HL-60/S4 treated with retinoic acid at 250 ng/mL for 4 days and 3 days (cell line): Measurements from ENCODE around the gene EPO.
"Not testable (repeated sequence)": the region's sequence is repeated elsewhere in the genome, so short reads cannot be mapped to it uniquely, and the experiment has no call there.

ENCODE experiments used
- in situ Hi-C: fragments of 300-500 bp; cut with MboI; formaldehyde crosslinking; loops from 2 replicates; pipeline ENCODE4 v1.7.0; 2022; ENCODE audit warnings: low sequenced_read_pairs

The EPO gene

DNA sequence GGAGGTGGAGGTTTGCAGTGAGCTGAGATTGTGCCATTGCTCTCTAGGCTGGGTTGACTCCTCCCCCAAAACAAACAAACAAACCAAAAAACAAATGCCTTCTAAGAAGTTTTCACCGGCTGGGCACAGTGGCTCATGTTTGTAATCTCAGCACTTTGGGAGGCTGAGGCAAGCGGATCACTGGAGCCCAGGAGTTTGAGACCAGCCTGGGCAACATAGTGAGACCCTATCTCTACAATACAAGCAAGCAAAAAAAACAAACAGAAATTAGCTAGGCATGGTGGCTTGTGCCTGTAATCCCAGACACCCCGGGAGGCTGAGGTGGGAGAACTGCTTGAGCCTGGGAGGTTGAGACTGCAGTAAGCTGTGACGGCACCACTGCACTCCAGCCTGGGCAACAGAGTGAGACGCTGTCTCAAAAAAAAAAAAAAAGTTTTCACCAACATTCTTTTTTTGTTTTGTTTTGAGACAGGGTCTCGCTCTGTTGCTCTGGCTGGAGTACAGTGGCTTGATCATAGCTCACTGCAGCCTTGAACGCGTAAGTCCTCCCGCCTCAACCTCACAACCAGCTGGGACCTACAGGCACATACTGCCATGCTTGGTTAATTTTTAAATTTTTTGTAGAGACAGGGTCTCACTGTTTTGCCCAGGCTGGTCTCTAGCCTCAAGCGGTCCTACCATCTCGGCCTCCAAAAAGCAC is 11.8 kb downstream of the EPO start:
- in situ Hi-C loops: no loop called here

DNA sequence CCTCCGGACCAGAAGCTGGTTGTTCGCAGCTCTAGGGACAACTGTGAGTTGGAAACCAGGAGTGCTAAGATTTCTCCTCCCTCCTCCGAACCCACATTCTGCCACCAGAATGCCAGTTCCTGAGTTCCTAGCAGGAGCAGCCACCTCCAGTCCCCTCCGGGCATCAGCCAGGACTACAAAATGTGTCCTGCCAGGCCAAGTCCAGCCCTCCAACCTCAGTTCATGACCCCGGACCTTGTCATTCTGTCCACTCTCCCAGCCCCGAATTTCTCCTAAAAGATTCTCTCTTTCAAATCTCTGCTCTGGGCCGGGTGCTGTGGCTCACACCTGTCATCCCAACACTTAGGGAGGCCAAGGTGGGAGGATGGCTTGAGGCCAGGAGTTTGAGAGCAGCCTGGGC is 15.5 kb downstream of the EPO start:
- in situ Hi-C loops: no loop called here

DNA sequence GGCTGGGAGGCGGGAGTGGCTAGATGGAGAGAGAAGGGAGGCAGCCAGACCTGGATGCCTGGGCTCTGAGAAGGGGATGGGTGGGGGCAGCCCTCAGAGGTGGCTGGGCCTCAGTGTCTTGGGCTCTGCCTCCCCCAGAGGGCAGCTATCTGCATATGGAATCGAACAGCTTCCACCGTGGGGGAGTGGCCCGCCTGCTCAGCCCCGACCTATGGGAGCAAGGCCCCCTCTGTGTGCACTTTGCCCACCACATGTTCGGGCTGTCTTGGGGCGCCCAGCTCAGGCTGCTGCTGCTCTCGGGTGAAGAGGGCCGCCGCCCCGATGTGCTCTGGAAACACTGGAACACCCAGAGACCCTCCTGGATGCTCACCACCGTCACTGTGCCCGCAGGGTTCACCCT is 16.4 kb downstream of the EPO start:
- in situ Hi-C loops: no loop called here

DNA sequence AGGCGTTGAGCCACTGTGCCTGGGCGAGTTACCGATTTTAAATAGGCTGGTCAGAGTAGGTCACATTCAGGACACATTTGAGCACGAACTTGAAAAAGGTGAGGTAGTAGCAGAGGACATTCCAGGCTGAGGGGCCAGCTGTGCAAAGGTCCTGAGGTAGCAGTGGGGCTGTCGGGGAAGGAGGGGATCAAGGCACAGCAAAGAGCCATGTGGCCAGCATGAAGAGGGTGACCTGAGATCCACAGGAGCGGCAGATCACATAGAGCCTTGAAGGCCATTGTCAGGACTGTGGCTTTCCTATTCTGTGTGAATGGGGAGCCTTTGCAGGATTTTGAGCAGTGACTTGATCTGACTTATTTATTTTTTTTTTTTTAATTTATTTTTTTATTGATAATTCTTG is 19.7 kb downstream of the EPO start:
- in situ Hi-C loops: no loop called here

DNA sequence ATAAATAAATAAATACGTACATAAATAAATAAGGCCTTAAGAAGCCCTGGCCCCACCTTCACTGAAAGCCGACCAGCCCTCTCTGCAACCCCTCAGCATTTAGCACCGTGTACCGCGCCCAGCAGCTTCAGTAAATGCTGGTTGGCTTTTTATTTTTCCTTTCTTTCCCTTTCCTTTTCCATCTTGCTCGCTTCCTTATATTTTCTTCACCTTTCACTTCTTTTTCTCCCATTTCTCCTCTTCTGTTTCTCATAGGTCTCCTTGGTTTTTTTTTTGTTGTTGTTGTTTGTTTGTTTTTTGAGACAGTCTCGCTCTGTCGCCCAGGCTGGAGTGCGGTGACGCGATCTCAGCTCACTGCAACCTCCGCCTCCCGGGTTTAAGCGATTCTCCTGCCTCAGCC is 24.3 kb downstream of the EPO start:
- in situ Hi-C loops: no loop called here

DNA sequence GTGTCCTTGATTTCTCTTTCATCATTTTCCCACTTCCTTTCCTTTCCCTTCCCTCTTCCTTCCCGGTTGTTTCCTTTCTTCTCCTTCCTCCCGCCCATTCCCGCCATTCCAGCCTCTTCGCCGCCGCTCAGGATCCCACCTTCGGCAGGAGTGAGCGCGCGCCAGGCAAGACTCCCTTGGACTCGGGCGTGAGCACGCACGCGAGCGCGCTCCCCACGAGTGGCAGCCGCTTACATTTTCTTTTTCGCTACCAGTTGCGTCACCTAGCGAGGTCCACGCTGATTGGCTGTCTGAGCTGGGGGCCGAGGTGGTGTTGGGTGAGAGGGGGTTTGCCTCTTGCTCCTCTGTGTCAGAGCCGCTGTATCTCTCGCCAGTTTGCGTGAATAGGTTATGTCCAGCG is 24.9 kb downstream of the EPO start:
- in situ Hi-C loops: no loop called here

DNA sequence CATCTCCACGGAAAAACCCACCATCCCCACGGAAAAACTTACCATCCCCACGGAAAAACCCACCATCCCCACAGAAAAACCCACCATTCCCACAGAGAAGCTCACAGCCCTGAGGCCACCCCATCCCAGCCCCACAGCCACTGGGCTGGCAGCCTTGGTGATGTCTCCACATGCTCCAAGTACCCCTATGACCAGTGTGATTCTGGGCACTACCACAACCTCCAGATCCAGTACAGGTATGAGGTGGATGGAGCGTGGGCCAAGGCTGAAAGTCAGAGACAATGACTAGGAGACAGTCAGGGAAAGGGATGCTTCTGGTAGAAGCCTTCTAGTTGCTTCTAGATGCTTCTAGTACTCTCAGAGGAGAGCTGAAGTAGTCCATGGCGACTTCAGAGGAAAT is 32.7 kb downstream of the EPO start:
- in situ Hi-C loops: no loop called here

DNA sequence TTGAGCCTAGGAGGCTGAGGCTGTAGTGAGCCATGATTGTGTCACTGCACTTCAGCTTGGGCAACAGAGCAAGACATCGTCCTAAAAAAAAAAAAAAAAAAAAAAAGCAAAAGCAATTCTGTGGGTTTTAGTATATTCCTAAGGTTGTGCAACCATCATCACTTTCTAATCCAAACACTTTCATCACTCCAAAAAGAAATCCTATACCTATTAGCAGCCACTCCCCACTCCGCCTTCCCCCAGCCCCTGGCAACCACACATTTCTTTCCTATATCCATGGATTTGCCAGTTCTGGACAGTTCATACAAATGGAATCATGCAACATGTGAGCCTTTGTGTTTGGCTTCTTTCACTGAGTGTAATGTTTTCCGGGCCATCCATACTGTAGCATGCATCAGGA is 33.5 kb downstream of the EPO start:
- in situ Hi-C loops: no loop called here

DNA sequence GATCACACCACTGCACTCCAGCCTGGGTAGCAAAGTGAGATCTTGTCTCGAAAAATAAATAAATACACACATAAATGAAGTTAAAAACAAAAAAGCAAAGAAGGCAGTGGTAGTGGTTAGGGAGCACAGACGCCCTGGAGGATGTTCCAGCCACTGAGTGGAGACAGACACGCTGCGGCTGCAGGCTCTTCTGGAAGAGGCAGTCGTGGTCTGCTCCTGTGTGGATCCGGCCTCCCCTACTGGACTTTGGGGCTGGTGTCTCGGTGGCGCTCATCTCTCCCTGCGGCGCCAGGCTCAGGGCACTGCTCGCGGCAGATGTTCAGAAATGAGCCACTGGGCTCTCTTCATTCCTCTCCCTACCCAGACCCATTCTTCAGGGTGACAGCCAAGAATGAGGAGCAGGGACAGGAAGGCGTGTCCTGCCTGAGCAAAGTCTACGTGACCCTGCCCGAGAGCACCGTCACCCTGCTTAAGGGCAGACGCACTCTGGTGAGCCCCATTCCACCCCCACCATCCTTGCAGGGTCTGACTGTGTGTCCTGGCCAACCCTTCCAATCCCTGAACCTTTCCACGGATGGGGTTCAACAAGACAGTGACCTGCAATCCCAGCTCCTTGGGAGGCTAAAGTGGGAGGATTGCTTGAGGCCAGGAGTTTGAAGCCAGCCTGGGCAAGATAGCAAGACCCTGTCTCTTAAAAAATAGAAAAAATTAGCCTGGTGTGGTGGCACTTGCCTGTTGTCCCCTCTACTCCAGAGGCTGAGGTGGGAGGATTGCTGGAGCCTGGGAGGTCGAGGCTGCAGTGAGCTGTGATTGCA is 39.3 kb downstream of the EPO start:
- in situ Hi-C loops: no loop called here

DNA sequence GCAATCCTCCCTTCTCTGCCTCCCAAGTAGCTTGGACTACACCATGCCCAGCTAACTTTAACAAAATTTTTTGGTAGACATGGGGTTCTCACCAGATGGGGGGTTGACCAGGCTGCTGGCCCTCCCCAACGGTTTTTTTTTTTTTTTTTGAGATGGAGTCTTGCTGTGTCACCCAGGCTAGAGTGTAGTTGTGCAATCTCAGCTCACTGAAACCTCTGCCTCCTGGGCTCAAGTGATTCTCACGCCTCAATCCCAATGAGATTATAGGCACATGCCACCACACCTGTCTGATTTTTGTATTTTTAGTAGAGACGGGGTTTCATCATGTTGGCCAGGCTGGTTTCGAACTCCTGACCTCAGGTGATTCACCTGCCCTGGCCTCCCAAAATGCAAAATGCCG is 42.6 kb downstream of the EPO start:
- in situ Hi-C loops: not testable (repeated sequence)

DNA sequence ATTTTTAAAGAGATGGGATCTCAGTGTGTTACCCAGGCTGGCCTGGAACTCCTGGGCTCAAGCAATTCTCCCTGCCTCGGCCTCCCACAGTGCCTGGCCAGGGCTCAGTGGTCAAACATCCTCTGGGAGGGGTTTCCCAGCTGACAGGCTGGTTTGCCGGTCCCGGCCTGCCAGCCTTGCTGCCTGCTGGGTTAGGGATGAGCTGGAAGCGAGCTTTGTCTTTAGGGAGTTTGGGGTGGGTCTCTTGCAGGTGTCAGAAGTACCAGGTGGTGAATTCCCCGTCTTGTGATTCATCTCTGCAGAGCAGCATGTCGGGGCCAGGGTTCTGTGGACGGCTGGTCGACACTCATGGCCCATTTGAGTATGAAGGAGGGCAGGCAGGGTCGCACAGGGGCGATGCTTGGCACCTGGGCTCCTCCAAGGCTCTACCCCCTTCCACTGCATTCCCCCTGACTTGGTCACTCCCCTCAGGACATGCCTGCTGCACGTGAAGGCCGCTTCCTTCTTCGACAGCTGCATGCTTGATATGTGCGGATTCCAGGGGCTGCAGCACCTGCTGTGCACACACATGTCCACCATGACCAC is 43.4 kb downstream of the EPO start:
- in situ Hi-C loops: no loop called here

DNA sequence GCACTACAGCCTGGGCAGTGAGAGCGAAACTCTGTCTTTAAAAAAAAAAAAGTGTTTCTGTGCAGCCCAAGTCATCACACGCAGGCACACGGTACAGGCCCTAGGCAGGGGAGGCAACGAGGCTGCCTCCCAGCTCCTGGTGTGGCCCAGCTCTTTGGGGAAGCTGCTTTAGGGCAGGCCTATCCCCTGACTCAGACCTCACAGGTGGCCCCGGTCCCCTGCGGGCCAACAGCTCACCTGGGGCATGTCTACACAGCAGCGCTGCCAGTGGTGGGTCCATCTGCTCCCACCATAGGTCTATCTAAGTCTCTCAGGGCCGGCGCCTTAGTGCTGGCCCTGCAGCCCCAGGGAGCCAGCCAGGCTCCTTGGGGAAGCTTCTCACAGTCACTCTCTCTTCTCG is 44.6 kb downstream of the EPO start:
- in situ Hi-C loops: no loop called here

DNA sequence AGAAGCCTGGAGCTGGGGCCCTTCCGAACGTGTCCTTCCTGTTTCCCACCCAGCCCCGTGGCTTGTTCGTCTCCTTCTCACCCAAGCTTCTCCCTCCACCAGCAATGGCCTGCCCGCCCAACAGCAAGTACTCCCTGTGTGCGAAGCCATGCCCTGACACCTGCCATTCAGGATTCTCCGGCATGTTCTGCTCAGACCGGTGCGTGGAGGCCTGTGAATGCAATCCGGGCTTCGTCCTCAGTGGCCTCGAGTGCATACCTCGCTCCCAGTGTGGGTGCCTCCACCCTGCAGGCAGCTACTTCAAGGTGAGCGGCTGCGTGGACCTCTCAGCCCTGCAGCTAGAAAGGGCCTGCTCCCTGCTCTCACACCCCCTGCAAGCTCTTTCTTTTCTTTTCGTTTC is 45.0 kb downstream of the EPO start:
- in situ Hi-C loops: no loop called here

DNA sequence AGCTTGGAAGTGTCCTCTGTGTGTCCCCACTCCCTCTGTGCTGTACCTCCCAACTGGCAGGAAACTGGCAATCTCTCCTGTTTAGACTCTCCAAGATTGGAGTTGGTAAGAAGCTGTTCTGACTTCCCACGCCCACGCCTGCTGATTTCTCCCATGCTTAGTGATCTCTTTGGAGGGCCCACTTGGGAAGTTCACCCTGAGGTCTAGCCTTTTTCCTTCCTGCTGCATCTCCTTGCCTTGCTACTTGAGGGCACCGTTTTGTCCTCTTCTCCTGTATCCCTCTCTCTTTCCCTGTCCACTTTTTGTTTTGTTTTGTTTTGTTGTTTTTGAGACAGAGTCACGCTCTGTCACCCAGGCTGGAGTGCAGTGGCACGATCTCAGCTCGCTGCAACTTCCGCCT is 48.5 kb downstream of the EPO start:
- in situ Hi-C loops: no loop called here
